Activated CD8-positive, alpha-beta T cell treated with anti-CD3 and anti-CD28 coated beads for 36 hours (primary cell): Measurements from ENCODE around the gene DKC1. TPM values are rescaled to one million over a fixed set of nuclear protein-coding genes. Genes with fewer than 3 reads are reported as not detected.

ENCODE experiments used
- ATAC-seq: fragments of 200-7000 bp; cut with Tn5 transposase; one replicate; pipeline ENCODE4 v1.10.0; 2021; ENCODE audit warnings: mild to moderate bottlenecking, moderate library complexity
- CTCF ChIA-PET: fragments of 350-600 bp; sonication (Branson Sonifier 250); formaldehyde crosslinking; loops from one replicate; lab custom pipeline; 2021; ENCODE audit warnings: antibody characterized with exemption; lab: Charles Lee
- POLR2A ChIA-PET: fragments of 350-600 bp; sonication (Branson Sonifier 250); formaldehyde crosslinking; loops from one replicate; lab custom pipeline; 2021; ENCODE audit warnings: antibody characterized with exemption; lab: Charles Lee
- DNase-seq: peaks from one replicate; pipeline ENCODE4 v3.0.0-alpha.2; 2020
- H3K27ac Mint-ChIP-seq: one replicate; pipeline ENCODE4 v1.8.0; 2021; ENCODE audit warnings: mild to moderate bottlenecking, mixed read lengths
- H3K27me3 Mint-ChIP-seq: one replicate; pipeline ENCODE4 v1.8.0; 2021; ENCODE audit warnings: mixed read lengths
- H3K36me3 Mint-ChIP-seq: one replicate; pipeline ENCODE4 v1.8.0; 2021; ENCODE audit warnings: low read depth, mixed read lengths
- H3K4me1 Mint-ChIP-seq: one replicate; pipeline ENCODE4 v1.8.0; 2021; ENCODE audit warnings: low read depth, mixed read lengths
- H3K4me3 Mint-ChIP-seq: one replicate; pipeline ENCODE4 v1.8.0; 2021; ENCODE audit warnings: mild to moderate bottlenecking, moderate library complexity, mixed read lengths
- H3K9me3 Mint-ChIP-seq: one replicate; pipeline ENCODE4 v1.8.0; 2021; ENCODE audit warnings: mixed read lengths
- CTCF ChIP-seq: fragments of 200-600 bp; IDR thresholded peaks from one replicate; pipeline ENCODE4 v1.8.0; 2022; ENCODE audit warnings: antibody characterized with exemption, mild to moderate bottlenecking
- intact Hi-C: fragments of 100-400 bp; cut with micrococcal nuclease; formaldehyde crosslinking; loops from one replicate; pipeline ENCODE4 v1.10.0; 2022
- total RNA-seq, 2 experiments: library from RNA; stranded (reverse); gene quantifications; one replicate each; pipeline ENCODE4 v1.2.3, GENCODE V29; 2021

DKC1 gene
- total RNA-seq, 2 experiments from 2014 or later: 132 to 138 TPM

GRCh38 chrX:154793084-154793795, 30.6 kb downstream of the DKC1 start:
- no peak for ATAC-seq
- no peak overlapping the region for H3K4me3 Mint-ChIP-seq
- no peaks in the 10 kb centered on the region for H3K36me3 Mint-ChIP-seq
- no peak overlapping the region for H3K27ac Mint-ChIP-seq
- CTCF ChIA-PET: no interaction called here
- intact Hi-C loops: no loop called here
- no peak for DNase-seq
- H3K9me3 Mint-ChIP-seq: no peaks in the 10 kb centered on the region
- no peaks in the 10 kb centered on the region for H3K27me3 Mint-ChIP-seq
- TF ChIP-seq CTCF: no peak
- POLR2A ChIA-PET: no interaction called here
- H3K4me1 Mint-ChIP-seq: peaks cover 13% of the 10 kb centered on the region

GRCh38 chrX:154795016-154795415, 32.4 kb downstream of the DKC1 start:
- peaks cover 27% of the 10 kb centered on the region for H3K4me1 Mint-ChIP-seq
- intact Hi-C loops: no loop called here
- ATAC-seq (no peak), DNase-seq (no peak)
- ChIA-PET CTCF (no interaction called here), POLR2A (no interaction called here)
- no peaks in the 10 kb centered on the region for H3K36me3 Mint-ChIP-seq
- H3K27me3 Mint-ChIP-seq: no peaks in the 10 kb centered on the region
- TF ChIP-seq CTCF: no peak
- no peak overlapping the region for H3K27ac Mint-ChIP-seq
- H3K9me3 Mint-ChIP-seq: no peaks in the 10 kb centered on the region
- no peak overlapping the region for H3K4me3 Mint-ChIP-seq

- ChIA-PET POLR2A (interaction anchor here (1.5 kb wide), 1 partner anchor 20 kb away, joined by 7 read pairs; no protein-coding TSS in a partner anchor), CTCF (no interaction called here)
- no peak for TF ChIP-seq CTCF
- Mint-ChIP-seq H3K4me3 (no peak overlapping the region), H3K36me3 (no peaks in the 10 kb centered on the region), H3K9me3 (no peaks in the 10 kb centered on the region), H3K27ac (no peak overlapping the region), H3K27me3 (no peaks in the 10 kb centered on the region), H3K4me1 (peaks cover 35% of the 10 kb centered on the region)
- intact Hi-C loops: no loop called here
- DNase-seq: no peak
- ATAC-seq: no peak
Measured at GRCh38 chrX:154797006-154797405, 34.3 kb downstream of the DKC1 start.

- Mint-ChIP-seq H3K9me3 (no peaks in the 10 kb centered on the region), H3K36me3 (no peaks in the 10 kb centered on the region), H3K27ac (peak overlapping the region; percentile 89), H3K4me3 (peak overlapping the region; percentile 24), H3K27me3 (no peaks in the 10 kb centered on the region), H3K4me1 (peaks cover 54% of the 10 kb centered on the region)
- no peak for TF ChIP-seq CTCF
- DNase-seq: peak; percentile 9
- intact Hi-C loops: loop anchor here (5.0 kb wide), 1 partner anchor 37 kb away; the partner anchor contains the start of gene DKC1
- POLR2A ChIA-PET: interaction anchor here (0.8 to 1.7 kb wide), 4 partner anchors 24 to 72 kb away, joined by 3 to 4 read pairs (median 3); partner anchors contain the start of gene DKC1
- CTCF ChIA-PET: interaction anchor here (0.9 kb wide), 1 partner anchor 9 kb away, joined by 3 read pairs; no protein-coding TSS in a partner anchor
- peak; percentile 17 for ATAC-seq
Measured at GRCh38 chrX:154799556-154800348, 37.1 kb downstream of the DKC1 start.
